BLaER1 (cell line): ENCODE data around the gene CDKAL1.

Experiments
- H3K27ac ChIP-seq: shearing (Covaris generic); formaldehyde crosslinking; 2 replicates; pipeline ENCODE4 v1.8.1; 2022
- H3K27me3 ChIP-seq: shearing (Covaris generic); formaldehyde crosslinking; 2 replicates; pipeline ENCODE4 v1.8.1; 2022
- H3K36me3 ChIP-seq: shearing (Covaris generic); formaldehyde crosslinking; 2 replicates; pipeline ENCODE4 v1.8.1; 2022
- H3K4me1 ChIP-seq: shearing (Covaris generic); formaldehyde crosslinking; 2 replicates; pipeline ENCODE4 v1.8.1; 2022
- H3K4me2 ChIP-seq: shearing (Covaris generic); formaldehyde crosslinking; 2 replicates; pipeline ENCODE4 v1.8.1; 2022
- H3K4me3 ChIP-seq: shearing (Covaris generic); formaldehyde crosslinking; 2 replicates; pipeline ENCODE4 v1.8.1; 2022
- H3K9ac ChIP-seq: shearing (Covaris generic); formaldehyde crosslinking; 2 replicates; pipeline ENCODE4 v1.8.1; 2022
- H3K9me3 ChIP-seq: shearing (Covaris generic); formaldehyde crosslinking; 2 replicates; pipeline ENCODE4 v1.8.1; 2022
- H4K20me1 ChIP-seq: shearing (Covaris generic); formaldehyde crosslinking; 2 replicates; pipeline ENCODE4 v1.8.1; 2022
- Cebpa-rat ChIP-seq: shearing (Covaris generic); IDR thresholded peaks from 2 replicates; pipeline ENCODE4 v1.8.1; 2022

CDKAL1 gene

DNA sequence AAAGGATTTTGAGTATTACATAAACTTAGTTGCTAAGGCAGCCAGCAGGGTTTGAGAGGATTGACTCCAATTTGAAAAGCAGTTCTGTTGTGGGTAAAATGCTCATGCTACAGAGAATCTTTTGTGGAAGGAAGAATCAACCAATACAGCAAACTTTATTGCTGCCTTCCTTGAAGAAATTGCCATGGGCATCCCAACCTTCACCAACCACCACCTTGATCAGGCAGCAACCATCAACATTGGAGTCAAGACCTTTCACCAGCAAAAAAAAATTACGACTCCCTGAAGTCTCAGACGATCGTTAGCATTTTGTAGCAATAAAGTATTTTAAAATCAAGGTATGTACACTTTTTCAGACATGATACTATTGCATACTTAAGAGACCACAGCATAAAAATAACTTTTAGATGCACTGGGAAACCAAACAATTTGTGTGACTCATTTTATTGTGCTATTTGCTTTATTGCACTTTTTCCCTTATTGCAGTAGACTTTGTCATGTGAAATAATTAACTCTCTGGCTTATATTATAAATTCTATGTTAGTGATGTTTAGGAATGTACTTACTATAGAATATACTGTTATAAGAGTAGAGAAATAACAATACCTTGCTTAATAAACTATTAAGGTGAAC lies 390.8 kb downstream of the CDKAL1 start:
- no peaks in the 10 kb centered on the region for H3K36me3 ChIP-seq
- H4K20me1 ChIP-seq = no peaks in the 10 kb centered on the region
- no peaks in the 10 kb centered on the region for H3K4me1 ChIP-seq
- H3K9ac ChIP-seq = no peak overlapping the region
- H3K4me2 ChIP-seq = no peak overlapping the region
- H3K9me3 ChIP-seq = no peaks in the 10 kb centered on the region
- TF ChIP-seq Cebpa-rat = no peak
- H3K27ac ChIP-seq = no peak overlapping the region
- no peaks in the 10 kb centered on the region for H3K27me3 ChIP-seq
- no peak overlapping the region for H3K4me3 ChIP-seq

GRCh38 chr6:20927130-20927860 lies 393.0 kb downstream of the CDKAL1 start:
- Histone ChIP-seq H3K9ac (no peak overlapping the region), H3K27ac (no peak overlapping the region), H3K36me3 (no peaks in the 10 kb centered on the region), H3K4me2 (no peak overlapping the region), H3K27me3 (no peaks in the 10 kb centered on the region), H4K20me1 (no peaks in the 10 kb centered on the region), H3K4me3 (no peak overlapping the region), H3K9me3 (no peaks in the 10 kb centered on the region), H3K4me1 (no peaks in the 10 kb centered on the region)
- TF ChIP-seq Cebpa-rat = no peak

DNA sequence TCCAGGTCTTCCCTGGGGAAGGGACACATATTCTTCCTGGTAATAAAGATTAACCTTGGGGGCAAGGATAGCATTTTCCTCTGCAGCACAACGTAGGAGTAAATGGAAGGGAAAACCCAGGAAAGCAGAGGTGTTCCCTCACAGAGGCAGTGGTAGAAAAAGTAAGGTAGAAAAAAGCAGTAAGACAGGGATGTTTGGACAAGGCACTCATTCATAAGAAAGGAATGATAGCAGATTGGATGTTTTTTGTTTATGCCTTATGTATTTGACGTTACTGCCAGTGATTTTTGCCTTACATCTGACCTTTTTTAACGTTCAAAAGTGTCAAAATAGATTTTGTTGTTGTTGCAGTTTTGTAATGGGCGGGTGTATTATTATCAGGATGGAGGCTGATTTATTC lies 395.0 kb downstream of the CDKAL1 start:
- H3K4me2 ChIP-seq = no peak overlapping the region
- H3K9me3 ChIP-seq = no peaks in the 10 kb centered on the region
- no peak for TF ChIP-seq Cebpa-rat

GRCh38 chr6:20931093-20931492 lies 396.8 kb downstream of the CDKAL1 start:
- TF ChIP-seq Cebpa-rat = no peak
- no peak overlapping the region for H3K9ac ChIP-seq
- H3K4me2 ChIP-seq = no peak overlapping the region
- H4K20me1 ChIP-seq = no peaks in the 10 kb centered on the region
- H3K36me3 ChIP-seq = no peaks in the 10 kb centered on the region
- H3K27ac ChIP-seq = no peak overlapping the region
- H3K27me3 ChIP-seq = no peaks in the 10 kb centered on the region
- H3K4me1 ChIP-seq = no peaks in the 10 kb centered on the region
- H3K4me3 ChIP-seq = no peak overlapping the region
- no peaks in the 10 kb centered on the region for H3K9me3 ChIP-seq

More for the DNA sequence above, 395.0 kb downstream of the CDKAL1 start:
- Histone ChIP-seq H3K4me3 (no peak overlapping the region), H4K20me1 (no peaks in the 10 kb centered on the region), H3K9ac (no peak overlapping the region), H3K4me1 (no peaks in the 10 kb centered on the region), H3K27ac (no peak overlapping the region), H3K36me3 (no peaks in the 10 kb centered on the region), H3K27me3 (no peaks in the 10 kb centered on the region)

GRCh38 chr6:20931772-20932171 lies 397.5 kb downstream of the CDKAL1 start:
- no peak overlapping the region for H3K27ac ChIP-seq

DNA sequence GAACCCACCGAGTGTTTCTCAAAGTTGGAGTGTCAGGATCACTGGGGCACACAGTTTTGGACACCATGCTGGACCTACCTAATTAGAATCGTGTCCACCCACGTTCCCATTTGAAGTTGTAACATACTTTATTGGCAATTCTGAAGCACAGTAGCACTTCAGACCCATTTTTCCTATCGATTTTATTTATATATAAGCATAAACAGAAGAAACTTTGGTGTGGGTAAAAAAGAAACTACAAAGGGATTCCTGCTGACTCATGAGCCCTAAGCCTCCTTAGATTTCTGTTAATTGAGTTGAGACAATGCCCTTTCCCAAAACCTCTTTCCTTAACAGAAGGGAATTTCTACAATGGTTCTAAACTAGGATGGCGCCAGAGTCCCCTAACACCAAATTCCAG lies 398.0 kb downstream of the CDKAL1 start:
- no peak for TF ChIP-seq Cebpa-rat
- no peaks in the 10 kb centered on the region for H3K4me1 ChIP-seq
- no peak overlapping the region for H3K27ac ChIP-seq
- H3K4me2 ChIP-seq = no peak overlapping the region
- no peaks in the 10 kb centered on the region for H4K20me1 ChIP-seq
- no peaks in the 10 kb centered on the region for H3K9me3 ChIP-seq
- H3K27me3 ChIP-seq = no peaks in the 10 kb centered on the region
- no peaks in the 10 kb centered on the region for H3K36me3 ChIP-seq
- H3K4me3 ChIP-seq = no peak overlapping the region
- H3K9ac ChIP-seq = no peak overlapping the region

More at GRCh38 chr6:20931772-20932171, 397.5 kb downstream of the CDKAL1 start:
- no peak overlapping the region for H3K9ac ChIP-seq
- no peaks in the 10 kb centered on the region for H3K9me3 ChIP-seq
- no peak overlapping the region for H3K4me3 ChIP-seq
- no peaks in the 10 kb centered on the region for H3K36me3 ChIP-seq
- H3K27me3 ChIP-seq = no peaks in the 10 kb centered on the region
- no peaks in the 10 kb centered on the region for H3K4me1 ChIP-seq
- no peak for TF ChIP-seq Cebpa-rat
- H4K20me1 ChIP-seq = no peaks in the 10 kb centered on the region
- H3K4me2 ChIP-seq = no peak overlapping the region

DNA sequence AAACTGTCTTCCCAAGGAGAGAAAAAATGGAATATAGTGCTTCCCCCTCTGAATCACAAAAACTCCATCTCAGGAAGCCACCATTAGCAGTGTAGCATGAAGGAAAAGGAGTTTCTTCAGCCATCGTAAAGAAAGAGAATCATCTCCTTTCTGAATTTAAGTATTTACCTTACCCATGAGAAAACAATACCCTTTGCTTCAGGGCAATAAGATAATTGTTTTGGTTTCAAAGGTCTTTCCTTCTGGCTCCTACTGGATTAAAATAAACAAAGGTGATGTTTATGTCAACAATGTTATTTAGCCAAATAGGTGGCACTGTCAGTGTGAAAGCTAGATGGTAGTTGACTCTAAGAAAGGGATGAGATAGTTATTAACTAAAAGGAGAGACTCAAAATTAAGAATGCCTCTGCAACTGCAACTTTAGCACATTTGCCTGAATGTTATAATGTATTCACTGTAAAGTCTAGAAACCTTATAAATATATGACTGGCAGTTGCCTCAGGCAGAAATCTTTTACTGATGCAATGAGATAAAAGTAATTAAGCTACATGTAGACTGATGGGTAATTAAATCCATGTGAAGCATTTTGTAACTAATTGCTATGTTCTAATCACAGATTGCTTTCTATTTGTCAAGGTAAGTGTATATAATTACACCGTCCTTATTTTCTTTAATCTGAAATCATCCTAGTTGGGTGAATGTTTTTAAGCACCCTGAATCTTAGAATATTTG lies 399.0 kb downstream of the CDKAL1 start:
- Histone ChIP-seq H3K4me2 (no peak overlapping the region), H3K9ac (no peak overlapping the region), H3K4me1 (no peaks in the 10 kb centered on the region), H3K36me3 (no peaks in the 10 kb centered on the region), H3K27me3 (no peaks in the 10 kb centered on the region), H3K4me3 (no peak overlapping the region), H3K9me3 (no peaks in the 10 kb centered on the region), H4K20me1 (no peaks in the 10 kb centered on the region), H3K27ac (no peak overlapping the region)
- TF ChIP-seq Cebpa-rat = no peak

DNA sequence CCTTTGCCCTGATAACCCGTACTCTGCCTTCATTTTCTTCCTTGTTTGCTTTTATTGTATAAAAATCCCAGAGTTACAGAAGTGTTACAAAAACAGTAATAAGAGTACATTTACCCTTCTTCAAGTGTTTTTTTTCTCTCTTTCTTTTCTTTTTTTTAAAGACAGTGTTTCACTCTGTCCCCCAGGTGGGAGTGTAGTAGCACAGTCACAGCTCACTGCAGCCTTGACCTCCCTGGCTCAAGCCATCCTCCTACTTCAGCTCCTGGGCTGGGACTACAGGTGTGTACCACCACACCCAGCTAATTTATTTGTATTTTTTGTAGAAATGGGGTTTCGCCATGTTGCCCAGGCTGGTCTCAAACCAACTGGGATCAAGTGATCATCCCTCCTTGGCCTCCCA lies 402.7 kb downstream of the CDKAL1 start:
- no peak for TF ChIP-seq Cebpa-rat
- H3K36me3 ChIP-seq = no peaks in the 10 kb centered on the region
- H3K27me3 ChIP-seq = no peaks in the 10 kb centered on the region
- H3K27ac ChIP-seq = no peak overlapping the region
- no peaks in the 10 kb centered on the region for H3K9me3 ChIP-seq
- no peaks in the 10 kb centered on the region for H4K20me1 ChIP-seq
- no peak overlapping the region for H3K4me3 ChIP-seq
- H3K9ac ChIP-seq = no peak overlapping the region
- no peaks in the 10 kb centered on the region for H3K4me1 ChIP-seq
- no peak overlapping the region for H3K4me2 ChIP-seq

- Histone ChIP-seq H3K9ac (no peak overlapping the region), H3K9me3 (peaks cover 16% of the 10 kb centered on the region; the same call in 1 of the 2 replicates), H3K27ac (no peak overlapping the region), H3K4me2 (no peak overlapping the region), H3K4me1 (no peaks in the 10 kb centered on the region), H4K20me1 (no peaks in the 10 kb centered on the region), H3K4me3 (no peak overlapping the region), H3K27me3 (no peaks in the 10 kb centered on the region), H3K36me3 (no peaks in the 10 kb centered on the region)
- no peak for TF ChIP-seq Cebpa-rat
Measured at GRCh38 chr6:20939161-20939775, 405.0 kb downstream of the CDKAL1 start.
